ENCODE data around the gene YJU2. TPM values are rescaled to one million over a fixed set of nuclear protein-coding genes. Genes with fewer than 3 reads are reported as not detected.

The YJU2 gene
- total and polyA plus RNA-seq, 2 of the 13 experiments (the other 11 are each of a cell fraction or from before 2014, with no cell fraction given), result 9.3 to 17.9 TPM

GRCh38 chr19:4304538-4305256 lies 57.8 kb downstream of the YJU2 start, which contains the start of gene FSD1 (continued):
- TF ChIP-seq HMGXB4 (CRISPR knock-in tag; IDR thresholded peaks at IDR 0.05; ENCODE audit: borderline replicate concordance in 1 of 2, low read depth in 1 of 2) (no peak), HBP1 (CRISPR knock-in tag; IDR thresholded peaks at IDR 0.05; ENCODE audit: low read depth) (no peak), FOSL1 (CRISPR knock-in tag; IDR thresholded peaks at IDR 0.05; ENCODE audit: borderline replicate concordance) (no peak), IRF9 (CRISPR knock-in tag; IDR thresholded peaks at IDR 0.05; ENCODE audit: borderline replicate concordance) (no peak), FIP1L1 (IDR thresholded peaks at IDR 0.05; ENCODE audit: borderline replicate concordance, insufficient read depth, low read depth, low read length) (no peak), DZIP1 (CRISPR knock-in tag; IDR thresholded peaks at IDR 0.05) (no peak), POLR2AphosphoS2 (IDR thresholded peaks at IDR 0.05; ENCODE audit: low read depth, low read length) (no peak), ZBTB10 (CRISPR knock-in tag; IDR thresholded peaks at IDR 0.05; ENCODE audit: borderline replicate concordance) (no peak), MEIS1 (CRISPR knock-in tag; IDR thresholded peaks at IDR 0.05; ENCODE audit: borderline replicate concordance) (no peak), ARID2 (CRISPR knock-in tag; IDR thresholded peaks at IDR 0.05; ENCODE audit: borderline replicate concordance) (no peak), AGO2 (optimal IDR thresholded peaks at IDR 0.05; ENCODE audit: low read depth, low read length) (no peak), IRF1 (CRISPR knock-in tag; IDR thresholded peaks at IDR 0.05; ENCODE audit: low read depth) (no peak)
